Measurements from ENCODE around the gene MPIG6B.

DNA sequence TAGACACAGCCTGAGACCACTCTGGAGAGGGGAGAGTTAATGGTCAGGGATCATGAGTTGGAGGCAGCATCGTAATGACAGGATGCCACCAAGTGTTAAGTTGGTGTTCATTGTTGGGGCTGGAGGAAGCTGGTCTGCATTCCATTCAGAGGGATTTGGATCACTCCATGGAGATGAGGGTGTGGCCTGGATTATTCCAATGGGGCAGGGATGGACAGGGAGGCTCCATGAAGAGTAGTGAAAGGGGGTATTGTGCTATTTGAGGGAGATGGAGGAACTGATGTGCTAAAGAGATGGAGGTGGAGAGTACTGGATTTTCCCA lies 40.4 kb downstream of the MPIG6B start:
- TF ChIP-seq, protein P1, sequence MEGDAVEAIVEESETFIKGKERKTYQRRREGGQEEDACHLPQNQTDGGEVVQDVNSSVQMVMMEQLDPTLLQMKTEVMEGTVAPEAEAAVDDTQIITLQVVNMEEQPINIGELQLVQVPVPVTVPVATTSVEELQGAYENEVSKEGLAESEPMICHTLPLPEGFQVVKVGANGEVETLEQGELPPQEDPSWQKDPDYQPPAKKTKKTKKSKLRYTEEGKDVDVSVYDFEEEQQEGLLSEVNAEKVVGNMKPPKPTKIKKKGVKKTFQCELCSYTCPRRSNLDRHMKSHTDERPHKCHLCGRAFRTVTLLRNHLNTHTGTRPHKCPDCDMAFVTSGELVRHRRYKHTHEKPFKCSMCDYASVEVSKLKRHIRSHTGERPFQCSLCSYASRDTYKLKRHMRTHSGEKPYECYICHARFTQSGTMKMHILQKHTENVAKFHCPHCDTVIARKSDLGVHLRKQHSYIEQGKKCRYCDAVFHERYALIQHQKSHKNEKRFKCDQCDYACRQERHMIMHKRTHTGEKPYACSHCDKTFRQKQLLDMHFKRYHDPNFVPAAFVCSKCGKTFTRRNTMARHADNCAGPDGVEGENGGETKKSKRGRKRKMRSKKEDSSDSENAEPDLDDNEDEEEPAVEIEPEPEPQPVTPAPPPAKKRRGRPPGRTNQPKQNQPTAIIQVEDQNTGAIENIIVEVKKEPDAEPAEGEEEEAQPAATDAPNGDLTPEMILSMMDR (IDR thresholded peaks at IDR 0.05; ENCODE audit: low read depth, low read length, poor library complexity, severe bottlenecking): no peak
- TF ChIP-seq EZH2phosphoT487 (IDR thresholded peaks at IDR 0.05; ENCODE audit: borderline replicate concordance, low read length): no peak
